Common myeloid progenitor, CD34-positive (primary cell): ENCODE data around the gene RBMS1.

Experiments used
- CTCF ChIA-PET: fragments of 350-600 bp; sonication (Branson Sonifier 250); formaldehyde crosslinking; loops from one replicate; lab custom pipeline; 2021; ENCODE audit warnings: antibody characterized with exemption; lab: Charles Lee
- POLR2A ChIA-PET: fragments of 350-600 bp; sonication (Branson Sonifier 250); formaldehyde crosslinking; loops from one replicate; lab custom pipeline; 2021; ENCODE audit warnings: antibody characterized with exemption; lab: Charles Lee
- DNase-seq, 3 donors: peaks; one replicate each; pipeline versions ENCODE4 v3.0.0 to v3.0.0-alpha.2; 2013
- H3K27ac ChIP-seq, 2 experiments: 1 replicate in 1 of 2; 2 replicates in 1 of 2; pipeline ENCODE4 v1.7.0; 2013; ENCODE audit warnings: inconsistent platforms in 2 of 2, low read length in 2 of 2, mild to moderate bottlenecking in 2 of 2, low read depth in 1 of 2, moderate library complexity in 1 of 2; ENCODE audit not compliant: severe bottlenecking in 2 of 2, insufficient read depth in 1 of 2, poor library complexity in 1 of 2
- H3K27me3 ChIP-seq, 5 experiments: replicated peaks in 2 of 5; 1 replicate in 3 of 5; 2 replicates in 2 of 5; pipeline versions ENCODE4 v1.6.1 to v1.7.0; 2013; ENCODE audit warnings: low read length in 4 of 5, mild to moderate bottlenecking in 2 of 5, moderate library complexity in 2 of 5, inconsistent platforms in 1 of 5; ENCODE audit not compliant: insufficient read depth in 5 of 5, control insufficient read depth in 4 of 5
- H3K36me3 ChIP-seq, 4 experiments: 1 replicate in 2 of 4; 2 replicates in 2 of 4; pipeline versions ENCODE4 v1.6.1 to v1.7.0; 2013; ENCODE audit warnings: low read length in 3 of 4, control low read depth in 1 of 4, mild to moderate bottlenecking in 1 of 4; ENCODE audit not compliant: control insufficient read depth in 4 of 4, insufficient read depth in 4 of 4
- H3K4me1 ChIP-seq, 4 experiments: 1 replicate in 3 of 4; 2 replicates in 1 of 4; pipeline versions ENCODE4 v1.6.1 to v1.7.1; 2013; ENCODE audit warnings: low read length in 3 of 4, mild to moderate bottlenecking in 3 of 4, control low read depth in 1 of 4, inconsistent platforms in 1 of 4, moderate library complexity in 1 of 4; ENCODE audit not compliant: control insufficient read depth in 4 of 4, insufficient read depth in 4 of 4; ENCODE audit errors: control extremely low read depth in 1 of 4
- H3K4me3 ChIP-seq, 7 experiments: 1 replicate in 4 of 7; 2 replicates in 3 of 7; pipeline versions ENCODE4 v1.5.1 to v1.7.0; 2013; ENCODE audit warnings: mild to moderate bottlenecking in 7 of 7, low read length in 6 of 7, moderate library complexity in 6 of 7, inconsistent platforms in 2 of 7, low read depth in 2 of 7, control low read depth in 1 of 7; ENCODE audit not compliant: insufficient read depth in 4 of 7, control insufficient read depth in 1 of 7; ENCODE audit errors: extremely low read depth in 1 of 7
- H3K9me3 ChIP-seq, 5 experiments: 1 replicate in 4 of 5; 2 replicates in 1 of 5; pipeline versions ENCODE4 v1.6.1 to v1.7.1; 2013; ENCODE audit warnings: low read length in 4 of 5, mild to moderate bottlenecking in 2 of 5, inconsistent platforms in 1 of 5, low read depth in 1 of 5, moderate library complexity in 1 of 5; ENCODE audit not compliant: control insufficient read depth in 4 of 5, insufficient read depth in 2 of 5; ENCODE audit errors: control extremely low read depth in 1 of 5
- WGBS: methylation state at CpG from one replicate; pipeline ENCODE4 v1.1.5; 2013; ENCODE audit not compliant: insufficient coverage; 5-methylcytosine and 5-hydroxymethylcytosine counted together

Gene RBMS1

GRCh38 chr2:160251569-160251968 is 242.0 kb downstream of the RBMS1 start:
- ChIA-PET POLR2A (no interaction called here), CTCF (interaction anchor here (0.9 to 2.0 kb wide), 18 partner anchors 9 to 742 kb away, joined by 3 to 9 read pairs (median 4); no protein-coding TSS in a partner anchor)

GRCh38 chr2:160249876-160250275 is 243.7 kb downstream of the RBMS1 start:
- ChIA-PET POLR2A (no interaction called here), CTCF (no interaction called here)
- Histone ChIP-seq H3K36me3 (no peaks in the 10 kb centered on the region), H3K9me3 (no peaks in the 10 kb centered on the region), H3K4me3 (no peak overlapping the region), H3K27me3 (no peaks in the 10 kb centered on the region), H3K4me1 (no peaks in the 10 kb centered on the region), H3K27ac (no peak overlapping the region)
- WGBS, result no CpG with 5 or more reads among the region's 1 CpG
- no peak for DNase-seq

More at GRCh38 chr2:160251569-160251968, 242.0 kb downstream of the RBMS1 start:
- H3K4me1 ChIP-seq, result no peaks in the 10 kb centered on the region
- H3K9me3 ChIP-seq, result no peaks in the 10 kb centered on the region
- no peak for DNase-seq
- H3K36me3 ChIP-seq, result no peaks in the 10 kb centered on the region
- no peaks in the 10 kb centered on the region for H3K27me3 ChIP-seq
- H3K4me3 ChIP-seq, result no peak overlapping the region
- H3K27ac ChIP-seq, result no peak overlapping the region

DNA sequence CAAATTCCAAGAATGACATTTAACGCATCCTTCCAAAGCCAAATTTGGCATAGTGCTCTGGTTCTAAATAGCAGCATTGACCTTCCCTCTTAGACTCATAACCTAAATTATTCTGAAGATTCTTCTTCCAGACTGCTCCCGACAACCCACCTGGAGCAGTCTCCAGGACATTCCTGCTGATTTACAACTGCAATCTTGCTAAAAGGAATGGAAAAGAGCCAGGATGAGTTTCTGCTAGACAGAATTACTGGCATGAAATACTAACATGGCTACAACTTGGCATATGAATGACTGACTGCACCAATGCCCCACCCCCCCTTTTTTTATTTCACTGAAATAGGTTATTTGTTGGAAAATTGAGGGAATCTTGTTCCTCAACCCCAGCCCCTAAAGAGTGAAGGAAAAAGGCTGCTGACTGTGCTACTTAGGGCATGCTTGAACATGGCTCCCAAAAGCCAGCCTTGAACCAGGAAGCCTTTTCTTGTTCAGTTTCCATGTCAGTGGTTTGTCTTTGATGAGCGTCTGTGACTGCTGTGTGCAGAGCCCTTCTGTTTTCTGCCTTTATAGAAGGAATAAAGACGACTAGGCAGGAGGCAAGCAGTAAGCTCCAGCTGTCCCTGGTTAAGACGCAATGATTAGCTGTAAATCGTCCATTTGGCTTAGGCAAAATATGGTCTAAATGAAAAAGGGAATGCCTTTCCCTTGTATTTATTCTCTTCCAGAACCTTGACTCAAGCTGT is 246.1 kb downstream of the RBMS1 start:
- POLR2A ChIA-PET, result no interaction called here
- H3K9me3 ChIP-seq, result no peaks in the 10 kb centered on the region
- CTCF ChIA-PET, result interaction anchor here (0.6 to 1.6 kb wide), 2 partner anchors 23 to 233 kb away, joined by 3 to 5 read pairs; no protein-coding TSS in a partner anchor
- no peaks in the 10 kb centered on the region for H3K36me3 ChIP-seq
- WGBS, result 98% methylated on average over 6 of the region's 6 CpGs
- H3K27ac ChIP-seq, result no peak overlapping the region
- H3K27me3 ChIP-seq, result no peaks in the 10 kb centered on the region
- no peak overlapping the region for H3K4me3 ChIP-seq
- H3K4me1 ChIP-seq, result no peaks in the 10 kb centered on the region
- DNase-seq, result no peak

DNA sequence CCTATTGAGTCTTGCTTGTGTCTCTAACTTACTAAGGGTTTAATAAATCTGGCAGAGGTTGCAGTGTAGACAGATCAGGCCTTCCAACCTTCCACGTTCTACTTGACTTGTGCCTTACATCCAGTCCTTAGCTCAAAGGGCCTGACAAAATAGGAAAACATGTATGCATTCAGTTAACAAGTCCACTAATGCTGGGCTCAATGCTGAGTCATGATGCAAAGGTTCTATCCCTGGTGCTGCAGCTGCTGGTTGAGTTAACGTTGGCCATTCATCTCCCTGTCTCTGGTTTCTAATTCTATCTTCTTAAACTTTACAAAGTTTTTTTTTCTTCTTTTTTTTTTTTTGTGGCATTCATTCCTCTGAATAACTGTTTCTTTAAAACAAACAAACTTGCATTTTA is 247.3 kb downstream of the RBMS1 start:
- H3K4me1 ChIP-seq, result no peaks in the 10 kb centered on the region
- POLR2A ChIA-PET, result interaction anchor here (0.7 kb wide), 1 partner anchor 16 kb away, joined by 7 read pairs; no protein-coding TSS in a partner anchor
- CTCF ChIA-PET, result interaction anchor here (0.7 to 1.4 kb wide), 2 partner anchors 12 to 401 kb away, joined by 3 to 5 read pairs; no protein-coding TSS in a partner anchor
- H3K4me3 ChIP-seq, result no peak overlapping the region
- no peak for DNase-seq
- 78% methylated on average over 1 of the region's 2 CpGs for WGBS
- no peaks in the 10 kb centered on the region for H3K27me3 ChIP-seq
- no peaks in the 10 kb centered on the region for H3K9me3 ChIP-seq
- no peak overlapping the region for H3K27ac ChIP-seq
- no peaks in the 10 kb centered on the region for H3K36me3 ChIP-seq

DNA sequence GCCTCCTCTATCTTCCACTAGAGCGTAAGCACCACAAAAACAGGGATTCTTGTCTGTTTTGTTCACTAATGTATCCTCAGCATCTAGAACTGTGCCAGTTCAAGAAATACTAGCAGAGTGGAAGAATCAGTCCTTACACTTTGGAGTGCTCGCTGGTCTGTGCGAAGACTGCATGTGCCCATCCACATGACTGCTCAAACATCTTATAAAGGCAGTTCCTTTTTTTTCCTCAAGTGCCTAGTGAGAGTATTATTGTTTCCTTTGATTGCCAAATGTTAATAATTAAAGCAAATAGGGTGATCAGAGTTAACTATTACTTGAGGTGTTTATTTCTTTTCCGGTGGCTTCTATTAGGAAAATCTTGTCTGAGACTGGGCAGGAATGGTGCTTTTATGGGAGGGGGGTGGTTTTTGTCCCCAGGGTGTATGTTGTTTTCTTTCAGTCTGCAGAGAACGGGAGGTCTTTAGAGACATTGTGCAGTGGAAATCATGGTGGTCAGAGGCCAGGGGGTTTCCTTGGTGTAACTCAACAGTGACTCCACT is 247.9 kb downstream of the RBMS1 start:
- WGBS, result 100% methylated on average over 2 of the region's 5 CpGs
- no peaks in the 10 kb centered on the region for H3K4me1 ChIP-seq
- ChIA-PET CTCF (interaction anchor here (1.4 kb wide), 1 partner anchor 11 kb away, joined by 5 read pairs; no protein-coding TSS in a partner anchor), POLR2A (no interaction called here)
- no peaks in the 10 kb centered on the region for H3K36me3 ChIP-seq
- no peaks in the 10 kb centered on the region for H3K9me3 ChIP-seq
- no peak overlapping the region for H3K27ac ChIP-seq
- no peak overlapping the region for H3K4me3 ChIP-seq
- no peak for DNase-seq
- no peaks in the 10 kb centered on the region for H3K27me3 ChIP-seq

GRCh38 chr2:160242893-160243564 is 250.6 kb downstream of the RBMS1 start:
- ChIA-PET POLR2A (no interaction called here), CTCF (interaction anchor here (1.1 kb wide), 1 partner anchor 27 kb away, joined by 3 read pairs; no protein-coding TSS in a partner anchor)
- Histone ChIP-seq H3K27ac (no peak overlapping the region), H3K4me3 (no peak overlapping the region), H3K27me3 (no peaks in the 10 kb centered on the region), H3K36me3 (no peaks in the 10 kb centered on the region), H3K4me1 (no peaks in the 10 kb centered on the region), H3K9me3 (no peaks in the 10 kb centered on the region)
- 94% methylated on average over 2 of the region's 3 CpGs for WGBS
- no peak for DNase-seq
